ENCODE data around the gene MAP3K2.
A peak's percentile ranks its signal among the peaks of the same experiment; 100 is the strongest.

MAP3K2 gene

GRCh38 chr2:127424598-127425520 is 37.1 kb upstream of the MAP3K2 start:
- Mint-ChIP-seq H3K27ac (no peak overlapping the region), H3K4me3 (no peak overlapping the region), H3K27me3 (peaks cover 62% of the 10 kb centered on the region), H3K36me3 (no peaks in the 10 kb centered on the region), H3K9me3 (no peaks in the 10 kb centered on the region), H3K4me1 (peaks cover 11% of the 10 kb centered on the region)
- CTCF ChIA-PET, result interaction anchor here (0.8 to 1.4 kb wide), 3 partner anchors 10 to 346 kb away, joined by 3 to 4 read pairs (median 3); no protein-coding TSS in a partner anchor
- DNase-seq, result no peak

GRCh38 chr2:127423880-127424279 is 36.1 kb upstream of the MAP3K2 start:
- H3K4me1 Mint-ChIP-seq, result peaks cover 11% of the 10 kb centered on the region
- peak overlapping the region; percentile 1 for H3K4me3 Mint-ChIP-seq
- peaks cover 62% of the 10 kb centered on the region for H3K27me3 Mint-ChIP-seq
- H3K27ac Mint-ChIP-seq, result no peak overlapping the region
- H3K36me3 Mint-ChIP-seq, result no peaks in the 10 kb centered on the region
- no peak for DNase-seq
- CTCF ChIA-PET, result interaction anchor here (1.4 kb wide), 1 partner anchor 56 kb away, joined by 4 read pairs; no protein-coding TSS in a partner anchor
- H3K9me3 Mint-ChIP-seq, result no peaks in the 10 kb centered on the region

- H3K36me3 Mint-ChIP-seq, result no peaks in the 10 kb centered on the region
- H3K4me1 Mint-ChIP-seq, result peaks cover 11% of the 10 kb centered on the region
- no peak overlapping the region for H3K27ac Mint-ChIP-seq
- CTCF ChIA-PET, result no interaction called here
- H3K9me3 Mint-ChIP-seq, result no peaks in the 10 kb centered on the region
- peaks cover 63% of the 10 kb centered on the region for H3K27me3 Mint-ChIP-seq
- DNase-seq, result no peak
- H3K4me3 Mint-ChIP-seq, result peak overlapping the region; percentile 23
These were observed 35.7 kb upstream of the MAP3K2 start for GRCh38 chr2:127423478-127423843.

- peaks cover 12% of the 10 kb centered on the region for H3K4me1 Mint-ChIP-seq
- no peaks in the 10 kb centered on the region for H3K9me3 Mint-ChIP-seq
- H3K27ac Mint-ChIP-seq, result no peak overlapping the region
- peak overlapping the region; percentile 23 for H3K4me3 Mint-ChIP-seq
- peaks cover 69% of the 10 kb centered on the region for H3K27me3 Mint-ChIP-seq
- CTCF ChIA-PET, result interaction anchor here (0.6 kb wide), 1 partner anchor 34 kb away, joined by 3 read pairs; no protein-coding TSS in a partner anchor
- DNase-seq, result peak; percentile 47
- no peaks in the 10 kb centered on the region for H3K36me3 Mint-ChIP-seq
These were observed 35.0 kb upstream of the MAP3K2 start for GRCh38 chr2:127422559-127423477.

GRCh38 chr2:127421871-127422558 is 34.2 kb upstream of the MAP3K2 start:
- no peak for DNase-seq
- Mint-ChIP-seq H3K27ac (no peak overlapping the region), H3K4me1 (peaks cover 19% of the 10 kb centered on the region), H3K36me3 (no peaks in the 10 kb centered on the region), H3K4me3 (no peak overlapping the region), H3K9me3 (no peaks in the 10 kb centered on the region), H3K27me3 (peaks cover 76% of the 10 kb centered on the region)
- CTCF ChIA-PET, result interaction anchor here (0.6 kb wide), 1 partner anchor 35 kb away, joined by 3 read pairs; no protein-coding TSS in a partner anchor

GRCh38 chr2:127421116-127421800 is 33.5 kb upstream of the MAP3K2 start:
- DNase-seq, result no peak
- Mint-ChIP-seq H3K9me3 (no peaks in the 10 kb centered on the region), H3K4me1 (peaks cover 26% of the 10 kb centered on the region), H3K36me3 (no peaks in the 10 kb centered on the region), H3K27me3 (peaks cover 80% of the 10 kb centered on the region), H3K27ac (no peak overlapping the region), H3K4me3 (no peak overlapping the region)
- CTCF ChIA-PET, result no interaction called here

- DNase-seq, result no peak
- peaks cover 84% of the 10 kb centered on the region for H3K27me3 Mint-ChIP-seq
- H3K36me3 Mint-ChIP-seq, result no peaks in the 10 kb centered on the region
- CTCF ChIA-PET, result no interaction called here
- no peak overlapping the region for H3K4me3 Mint-ChIP-seq
- no peak overlapping the region for H3K27ac Mint-ChIP-seq
- H3K4me1 Mint-ChIP-seq, result peaks cover 32% of the 10 kb centered on the region
- H3K9me3 Mint-ChIP-seq, result no peaks in the 10 kb centered on the region
These were observed 32.5 kb upstream of the MAP3K2 start for GRCh38 chr2:127420039-127420864.

- Mint-ChIP-seq H3K4me1 (peaks cover 32% of the 10 kb centered on the region), H3K9me3 (no peaks in the 10 kb centered on the region), H3K27ac (no peak overlapping the region), H3K27me3 (peaks cover 84% of the 10 kb centered on the region), H3K4me3 (no peak overlapping the region), H3K36me3 (no peaks in the 10 kb centered on the region)
- CTCF ChIA-PET, result no interaction called here
- no peak for DNase-seq
These were observed 31.8 kb upstream of the MAP3K2 start for GRCh38 chr2:127419448-127420038.

GRCh38 chr2:127419112-127419430 is 31.3 kb upstream of the MAP3K2 start:
- H3K9me3 Mint-ChIP-seq, result no peaks in the 10 kb centered on the region
- H3K36me3 Mint-ChIP-seq, result no peaks in the 10 kb centered on the region
- DNase-seq, result no peak
- no peak overlapping the region for H3K4me3 Mint-ChIP-seq
- no peak overlapping the region for H3K27ac Mint-ChIP-seq
- CTCF ChIA-PET, result no interaction called here
- peaks cover 32% of the 10 kb centered on the region for H3K4me1 Mint-ChIP-seq
- H3K27me3 Mint-ChIP-seq, result peaks cover 83% of the 10 kb centered on the region

- peaks cover 27% of the 10 kb centered on the region for H3K4me1 Mint-ChIP-seq
- H3K27ac Mint-ChIP-seq, result no peak within 1 kb of the TSS
- H3K4me3 Mint-ChIP-seq, result no peak within 1 kb of the TSS
- no peak for DNase-seq
- H3K9me3 Mint-ChIP-seq, result no peaks in the 10 kb centered on the region
- CTCF ChIA-PET, result no interaction called here
- H3K36me3 Mint-ChIP-seq, result no peaks in the 10 kb centered on the region
- H3K27me3 Mint-ChIP-seq, result peaks cover 81% of the 10 kb centered on the region
These were observed 30.7 kb upstream of the MAP3K2 start, which contains the start of gene PROC for GRCh38 chr2:127418300-127419111. Gene PROC (plus strand): TSS chr2:127418427. CDS start chr2:127419943, 1,516 bp downstream.

- CTCF ChIA-PET, result no interaction called here
These were observed 29.6 kb upstream of the MAP3K2 start for GRCh38 chr2:127417406-127417805.

GRCh38 chr2:127416506-127417001 is 28.8 kb upstream of the MAP3K2 start:
- peak overlapping the region; percentile 64 for H3K4me3 Mint-ChIP-seq
- no peaks in the 10 kb centered on the region for H3K36me3 Mint-ChIP-seq
- CTCF ChIA-PET, result interaction anchor here (0.6 to 2.8 kb wide), 8 partner anchors 18 to 219 kb away, joined by 3 to 16 read pairs (median 4); partner anchors contain the start of gene MAP3K2
- H3K27me3 Mint-ChIP-seq, result peaks cover 64% of the 10 kb centered on the region
- no peak for DNase-seq
- H3K4me1 Mint-ChIP-seq, result peaks cover 27% of the 10 kb centered on the region
- peaks cover 2% of the 10 kb centered on the region for H3K9me3 Mint-ChIP-seq
- peak overlapping the region; percentile 81 for H3K27ac Mint-ChIP-seq

More at GRCh38 chr2:127417406-127417805, 29.6 kb upstream of the MAP3K2 start:
- Mint-ChIP-seq H3K36me3 (no peaks in the 10 kb centered on the region), H3K4me1 (peaks cover 23% of the 10 kb centered on the region), H3K4me3 (no peak overlapping the region), H3K27ac (no peak overlapping the region), H3K27me3 (peaks cover 72% of the 10 kb centered on the region), H3K9me3 (peaks cover 2% of the 10 kb centered on the region)
- no peak for DNase-seq
